Stimulated activated CD8-positive, alpha-beta memory T cell treated with anti-CD3 and anti-CD28 coated beads, Interleukin-7, amount 100 ng/mL, for 1 hour (primary cell): Measurements from ENCODE around the gene BRD7.

Experiments used
- DNase-seq, 2 donors: peaks; one replicate each; pipeline ENCODE4 v3.0.0-alpha.2; 2020; ENCODE audit warnings: low read depth in 2 of 2

Gene BRD7

GRCh38 chr16:50368410-50369132 is at the start of gene BRD7:
TSS of gene BRD7 (minus strand) at chr16:50368988. CDS start at chr16:50368774, 214 bp downstream.
- DNase-seq = peak; percentile 49 to 60

- no peak for DNase-seq
Observed at GRCh38 chr16:50416388-50416787, 47.6 kb upstream of the BRD7 start.

- no peak for DNase-seq
Observed at GRCh38 chr16:50414152-50414551, 45.4 kb upstream of the BRD7 start.

GRCh38 chr16:50411034-50411433 is 42.2 kb upstream of the BRD7 start:
- DNase-seq = no peak

- DNase-seq = no peak
Observed at GRCh38 chr16:50408001-50408561, 39.3 kb upstream of the BRD7 start.

GRCh38 chr16:50407351-50407750 is 38.6 kb upstream of the BRD7 start:
- no peak for DNase-seq

GRCh38 chr16:50403491-50403890 is 34.7 kb upstream of the BRD7 start:
- DNase-seq = no peak

- no peak for DNase-seq
Observed at GRCh38 chr16:50402298-50402895, 33.6 kb upstream of the BRD7 start.

GRCh38 chr16:50401355-50401754 is 32.6 kb upstream of the BRD7 start:
- DNase-seq = no peak

- no peak for DNase-seq
Observed at GRCh38 chr16:50400967-50401348, 32.2 kb upstream of the BRD7 start.

GRCh38 chr16:50400312-50400966 is 31.7 kb upstream of the BRD7 start:
- DNase-seq = no peak

GRCh38 chr16:50399411-50399810 is 30.6 kb upstream of the BRD7 start:
- no peak for DNase-seq

GRCh38 chr16:50398336-50398735 is 29.5 kb upstream of the BRD7 start:
- no peak for DNase-seq

- DNase-seq = no peak
Observed at GRCh38 chr16:50396761-50397535, 28.2 kb upstream of the BRD7 start.

- no peak for DNase-seq
Observed at GRCh38 chr16:50395763-50396710, 27.2 kb upstream of the BRD7 start.

GRCh38 chr16:50393858-50394802 is 25.3 kb upstream of the BRD7 start:
- no peak for DNase-seq

- DNase-seq = no peak
Observed at GRCh38 chr16:50393416-50393815, 24.6 kb upstream of the BRD7 start.

GRCh38 chr16:50390914-50391716 is 22.3 kb upstream of the BRD7 start:
- no peak for DNase-seq

- no peak for DNase-seq
Observed at GRCh38 chr16:50390371-50390771, 21.6 kb upstream of the BRD7 start.
